Measurements from ENCODE around the gene FRYL. TPM values are rescaled to one million over a fixed set of nuclear protein-coding genes. Genes with fewer than 3 reads are reported as not detected.

Gene FRYL
- total RNA-seq, 6 experiments from 2014 or later: 15.9 to 27.2 (median 23.3) TPM

GRCh38 chr4:48566034-48566384, 214.1 kb downstream of the FRYL start:
- intact Hi-C loops (cut with DNase I): no loop called here
- DNase-seq (no peak), ATAC-seq (peak in 3 of 4 donors; percentile 23 to 63 (median 37))
- no peak overlapping the region for H3K4me3 ChIP-seq
- H3K9me3 ChIP-seq: no peaks in the 10 kb centered on the region
- H3K27ac ChIP-seq: no peak overlapping the region
- H3K27me3 ChIP-seq: no peaks in the 10 kb centered on the region
- WGBS (ENCODE audit: insufficient coverage, low coverage, low lambda C conversion rate, missing lambda C conversion rate): 57% methylated on average over 3 of the region's 3 CpGs
- peaks cover 0 to 58% (median 4%) of the 10 kb centered on the region in 4 donors for H3K36me3 ChIP-seq
- TF ChIP-seq POLR2A (IDR thresholded peaks at IDR 0.05) (no peak), CTCF (IDR thresholded peaks at IDR 0.05) (no peak)
- H3K4me1 ChIP-seq: no peaks in the 10 kb centered on the region

GRCh38 chr4:48565362-48566033, 214.6 kb downstream of the FRYL start:
- no peaks in the 10 kb centered on the region for H3K4me1 ChIP-seq
- H3K27ac ChIP-seq: no peak overlapping the region
- 87% methylated on average over 5 of the region's 5 CpGs for WGBS (ENCODE audit: insufficient coverage, low coverage, low lambda C conversion rate, missing lambda C conversion rate)
- peaks cover 0 to 59% (median under 1%) of the 10 kb centered on the region in 4 donors for H3K36me3 ChIP-seq
- TF ChIP-seq POLR2A (IDR thresholded peaks at IDR 0.05) (no peak), CTCF (IDR thresholded peaks at IDR 0.05) (no peak)
- intact Hi-C loops (cut with DNase I): no loop called here
- DNase-seq: no peak
- H3K9me3 ChIP-seq: no peaks in the 10 kb centered on the region
- no peaks in the 10 kb centered on the region for H3K27me3 ChIP-seq
- H3K4me3 ChIP-seq: no peak overlapping the region
- no peak for ATAC-seq

GRCh38 chr4:48564151-48564550, 215.9 kb downstream of the FRYL start:
- intact Hi-C loops (cut with DNase I): no loop called here
- H3K27me3 ChIP-seq: no peaks in the 10 kb centered on the region
- TF ChIP-seq CTCF (IDR thresholded peaks at IDR 0.05): no peak
- TF ChIP-seq POLR2A (IDR thresholded peaks at IDR 0.05): no peak
- 92% methylated on average over 3 of the region's 3 CpGs for WGBS (ENCODE audit: insufficient coverage, low coverage, low lambda C conversion rate, missing lambda C conversion rate)
- DNase-seq (no peak), ATAC-seq (no peak)
- no peaks in the 10 kb centered on the region for H3K4me1 ChIP-seq
- no peaks in the 10 kb centered on the region for H3K9me3 ChIP-seq
- peaks cover 0 to 52% (median 0%) of the 10 kb centered on the region in 4 donors for H3K36me3 ChIP-seq
- no peak overlapping the region for H3K27ac ChIP-seq
- no peak overlapping the region for H3K4me3 ChIP-seq

GRCh38 chr4:48558819-48559218, 221.3 kb downstream of the FRYL start:
- no peak for TF ChIP-seq CTCF (IDR thresholded peaks at IDR 0.05)
- TF ChIP-seq POLR2A (IDR thresholded peaks at IDR 0.05): no peak
- intact Hi-C loops (cut with DNase I): no loop called here
- H3K4me3 ChIP-seq: no peak overlapping the region
- DNase-seq (no peak), ATAC-seq (no peak)
- no peaks in the 10 kb centered on the region for H3K9me3 ChIP-seq
- H3K36me3 ChIP-seq: peaks cover 0 to 44% (median 0%) of the 10 kb centered on the region in 4 donors
- 67% methylated on average over 2 of the region's 3 CpGs for WGBS (ENCODE audit: insufficient coverage, low coverage, low lambda C conversion rate, missing lambda C conversion rate)
- no peaks in the 10 kb centered on the region for H3K4me1 ChIP-seq
- H3K27me3 ChIP-seq: no peaks in the 10 kb centered on the region
- H3K27ac ChIP-seq: no peak overlapping the region

Measured in right lobe of liver (tissue), 6 donors.